NCI-H2107 treated with DMSO at 0.1 percent for 48 hours (cell line): ENCODE results near the gene SOX6.
"Not testable (repeated sequence)": the region's sequence is repeated elsewhere in the genome, so short reads cannot be mapped to it uniquely, and the experiment has no call there.

Experiments used
- DNase-seq: peaks from one replicate; lab custom pipeline; 2025; ENCODE audit not compliant: unreplicated experiment; lab: John Stamatoyannopoulos, UW

Gene SOX6

GRCh38 chr11:16058671-16059070 lies 297.7 kb downstream of the SOX6 start:
- DNase-seq, result no peak

- no peak for DNase-seq
These were observed 303.6 kb downstream of the SOX6 start for GRCh38 chr11:16052750-16053149.

- DNase-seq, result no peak
These were observed 306.7 kb downstream of the SOX6 start for GRCh38 chr11:16049611-16050010.

GRCh38 chr11:16047073-16047472 lies 309.3 kb downstream of the SOX6 start:
- no peak for DNase-seq

- no peak for DNase-seq
These were observed 312.7 kb downstream of the SOX6 start for GRCh38 chr11:16043617-16044016.

- no peak for DNase-seq
These were observed 315.1 kb downstream of the SOX6 start for GRCh38 chr11:16041207-16041606.

- DNase-seq, result no peak
These were observed 316.2 kb downstream of the SOX6 start for GRCh38 chr11:16040151-16040550.

GRCh38 chr11:16037179-16037578 lies 319.2 kb downstream of the SOX6 start:
- DNase-seq, result no peak

GRCh38 chr11:16036218-16036617 lies 320.1 kb downstream of the SOX6 start:
- no peak for DNase-seq

GRCh38 chr11:16034074-16034473 lies 322.3 kb downstream of the SOX6 start:
- DNase-seq, result no peak

GRCh38 chr11:16032974-16033373 lies 323.4 kb downstream of the SOX6 start:
- DNase-seq, result no peak

- no peak for DNase-seq
These were observed 325.1 kb downstream of the SOX6 start for GRCh38 chr11:16031210-16031609.

GRCh38 chr11:16030664-16031063 lies 325.7 kb downstream of the SOX6 start:
- DNase-seq, result no peak

GRCh38 chr11:16029151-16029550 lies 327.2 kb downstream of the SOX6 start:
- DNase-seq, result not testable (repeated sequence)

GRCh38 chr11:16028419-16028818 lies 327.9 kb downstream of the SOX6 start:
- DNase-seq, result no peak

- DNase-seq, result no peak
These were observed 328.7 kb downstream of the SOX6 start for GRCh38 chr11:16027621-16028020.

GRCh38 chr11:16026849-16027248 lies 329.5 kb downstream of the SOX6 start:
- DNase-seq, result no peak

- no peak for DNase-seq
These were observed 337.4 kb downstream of the SOX6 start for GRCh38 chr11:16018931-16019330.

GRCh38 chr11:16016468-16016829 lies 339.9 kb downstream of the SOX6 start:
- no peak for DNase-seq

- DNase-seq, result no peak
These were observed 340.4 kb downstream of the SOX6 start for GRCh38 chr11:16015741-16016467.

GRCh38 chr11:16013649-16014275 lies 342.6 kb downstream of the SOX6 start:
- DNase-seq, result peak; percentile 64

GRCh38 chr11:16013242-16013641 lies 343.1 kb downstream of the SOX6 start:
- no peak for DNase-seq
